ENCODE measurements around the gene PHC1.
"Not testable (repeated sequence)": the region's sequence is repeated elsewhere in the genome, so short reads cannot be mapped to it uniquely, and the experiment has no call there.

PHC1 gene

DNA sequence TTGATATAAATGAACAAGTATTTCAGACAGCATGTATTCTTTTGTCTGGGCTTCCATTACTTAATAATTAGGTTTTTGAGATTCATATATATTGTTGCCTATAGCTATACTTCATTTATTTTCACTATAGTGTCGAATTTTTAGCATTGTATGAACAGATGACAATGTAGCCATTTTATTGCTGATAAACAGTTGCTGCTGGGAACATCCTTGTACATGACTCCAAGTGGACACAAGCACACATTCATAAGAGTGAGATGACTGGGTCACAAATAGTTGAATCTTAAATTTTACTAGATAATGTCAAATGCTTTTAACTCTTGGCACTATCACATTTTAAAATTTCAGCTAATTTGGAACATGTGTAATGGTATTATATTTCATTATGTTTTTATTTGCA, 19.3 kb upstream of the PHC1 start:
- H3K4me3 ChIP-seq (ENCODE audit: low read depth, low read length) = no peak overlapping the region
- TF ChIP-seq, protein P1, sequence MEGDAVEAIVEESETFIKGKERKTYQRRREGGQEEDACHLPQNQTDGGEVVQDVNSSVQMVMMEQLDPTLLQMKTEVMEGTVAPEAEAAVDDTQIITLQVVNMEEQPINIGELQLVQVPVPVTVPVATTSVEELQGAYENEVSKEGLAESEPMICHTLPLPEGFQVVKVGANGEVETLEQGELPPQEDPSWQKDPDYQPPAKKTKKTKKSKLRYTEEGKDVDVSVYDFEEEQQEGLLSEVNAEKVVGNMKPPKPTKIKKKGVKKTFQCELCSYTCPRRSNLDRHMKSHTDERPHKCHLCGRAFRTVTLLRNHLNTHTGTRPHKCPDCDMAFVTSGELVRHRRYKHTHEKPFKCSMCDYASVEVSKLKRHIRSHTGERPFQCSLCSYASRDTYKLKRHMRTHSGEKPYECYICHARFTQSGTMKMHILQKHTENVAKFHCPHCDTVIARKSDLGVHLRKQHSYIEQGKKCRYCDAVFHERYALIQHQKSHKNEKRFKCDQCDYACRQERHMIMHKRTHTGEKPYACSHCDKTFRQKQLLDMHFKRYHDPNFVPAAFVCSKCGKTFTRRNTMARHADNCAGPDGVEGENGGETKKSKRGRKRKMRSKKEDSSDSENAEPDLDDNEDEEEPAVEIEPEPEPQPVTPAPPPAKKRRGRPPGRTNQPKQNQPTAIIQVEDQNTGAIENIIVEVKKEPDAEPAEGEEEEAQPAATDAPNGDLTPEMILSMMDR (IDR thresholded peaks at IDR 0.05; ENCODE audit: low read depth, low read length) = no peak

DNA sequence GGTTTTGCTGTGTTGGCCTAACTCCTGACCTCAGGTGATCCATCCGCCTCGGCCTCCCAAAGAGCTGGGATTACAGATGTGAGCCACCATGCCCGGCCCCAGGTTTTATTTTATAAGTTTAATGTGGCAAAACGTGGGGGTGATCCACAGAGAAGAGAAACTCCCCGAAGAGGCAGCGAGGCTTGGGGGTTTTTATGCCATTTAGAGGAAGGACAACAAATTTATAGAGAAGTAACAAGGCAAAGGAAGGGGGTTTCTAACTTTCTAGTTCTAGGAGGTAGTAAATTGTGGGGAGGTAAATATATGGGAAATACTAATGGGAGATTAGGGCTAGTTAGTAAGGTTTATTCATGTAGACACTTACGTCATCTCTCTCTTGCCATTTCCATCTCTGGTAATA, 17.2 kb upstream of the PHC1 start:
- TF ChIP-seq, protein P1 (IDR thresholded peaks at IDR 0.05; ENCODE audit: low read depth, low read length) = no peak
- in situ Hi-C loops (cut with HindIII; ENCODE audit: low sequenced_read_pairs) = no loop called here
- no peak overlapping the region for H3K4me3 ChIP-seq (ENCODE audit: low read depth, low read length)
- DNase-seq (ENCODE audit: low read depth, low spot score) = no peak

More for the DNA sequence above, 19.3 kb upstream of the PHC1 start:
- in situ Hi-C loops (cut with HindIII; ENCODE audit: low sequenced_read_pairs) = no loop called here
- no peak for DNase-seq (ENCODE audit: low read depth, low spot score)

DNA sequence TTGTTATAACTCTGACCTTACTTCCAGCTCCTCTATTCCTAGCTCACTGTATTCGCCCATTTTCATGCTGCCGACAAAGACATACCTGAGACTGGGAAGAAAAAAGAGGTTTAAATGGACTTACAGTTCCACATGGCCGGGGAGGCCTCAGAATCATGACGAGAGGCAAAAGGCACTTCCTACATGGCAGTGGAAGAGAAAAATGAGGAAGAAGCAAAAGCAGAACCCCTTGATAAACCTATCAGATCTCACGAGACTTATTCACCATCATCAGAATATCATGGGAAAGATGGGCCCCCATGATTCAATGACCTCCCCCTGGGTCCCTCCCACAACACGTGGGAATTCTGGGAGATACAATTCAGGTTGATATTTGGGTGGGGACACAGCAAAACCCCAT, 14.5 kb upstream of the PHC1 start:
- in situ Hi-C loops (cut with HindIII; ENCODE audit: low sequenced_read_pairs) = no loop called here
- TF ChIP-seq, protein P1 (IDR thresholded peaks at IDR 0.05; ENCODE audit: low read depth, low read length) = no peak
- no peak overlapping the region for H3K4me3 ChIP-seq (ENCODE audit: low read depth, low read length)
- DNase-seq (ENCODE audit: low read depth, low spot score) = no peak

GRCh38 chr12:8902703-8903102, 11.6 kb upstream of the PHC1 start:
- in situ Hi-C loops (cut with HindIII; ENCODE audit: low sequenced_read_pairs); H3K4me3 ChIP-seq (ENCODE audit: low read depth, low read length); DNase-seq (ENCODE audit: low read depth, low spot score): not testable (repeated sequence)

DNA sequence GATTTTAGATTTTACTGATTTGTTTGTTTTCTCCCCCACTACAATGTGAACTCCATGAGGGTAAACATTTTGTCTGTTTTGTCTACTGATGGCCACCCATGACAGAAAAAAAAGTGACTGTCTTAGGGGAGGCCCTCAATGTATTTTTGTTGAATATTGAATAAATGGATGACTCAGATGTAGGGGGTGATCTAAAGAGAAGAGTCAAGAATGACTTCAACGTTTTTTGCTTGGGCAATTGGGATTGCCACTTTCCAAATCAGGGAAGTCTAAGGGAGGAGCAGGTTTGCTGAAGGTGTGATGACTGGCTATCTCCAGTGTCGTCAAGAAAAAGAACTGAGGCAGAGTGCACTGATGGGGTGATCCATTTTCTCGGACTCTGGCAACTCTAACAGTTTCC, 10.7 kb upstream of the PHC1 start:
- TF ChIP-seq, protein P1 (IDR thresholded peaks at IDR 0.05; ENCODE audit: low read depth, low read length) = no peak

DNA sequence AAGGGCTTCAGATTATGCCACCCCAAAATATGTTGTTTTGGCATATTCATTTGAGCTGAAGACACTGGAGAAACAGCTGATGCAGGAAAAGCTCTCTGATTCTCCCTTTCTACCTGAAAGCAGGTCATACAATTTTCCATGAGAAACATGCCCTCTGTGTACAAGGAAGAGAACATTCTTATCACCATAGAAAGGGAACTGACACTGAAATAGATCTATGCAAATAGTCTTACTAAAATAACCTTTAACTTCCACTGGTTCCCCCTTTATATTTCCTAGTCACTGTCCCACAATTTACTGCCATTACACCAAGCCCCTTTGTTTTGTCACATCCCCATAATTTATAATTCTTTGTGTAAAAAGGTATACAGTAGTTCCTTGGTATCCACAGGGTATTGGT, 9.6 kb upstream of the PHC1 start:
- TF ChIP-seq, protein P1 (IDR thresholded peaks at IDR 0.05; ENCODE audit: low read depth, low read length) = no peak
- H3K4me3 ChIP-seq (ENCODE audit: low read depth, low read length) = no peak overlapping the region
- in situ Hi-C loops (cut with HindIII; ENCODE audit: low sequenced_read_pairs) = no loop called here
- no peak for DNase-seq (ENCODE audit: low read depth, low spot score)

More for the DNA sequence above, 10.7 kb upstream of the PHC1 start:
- no peak for DNase-seq (ENCODE audit: low read depth, low spot score)
- in situ Hi-C loops (cut with HindIII; ENCODE audit: low sequenced_read_pairs) = no loop called here
- no peak overlapping the region for H3K4me3 ChIP-seq (ENCODE audit: low read depth, low read length)

DNA sequence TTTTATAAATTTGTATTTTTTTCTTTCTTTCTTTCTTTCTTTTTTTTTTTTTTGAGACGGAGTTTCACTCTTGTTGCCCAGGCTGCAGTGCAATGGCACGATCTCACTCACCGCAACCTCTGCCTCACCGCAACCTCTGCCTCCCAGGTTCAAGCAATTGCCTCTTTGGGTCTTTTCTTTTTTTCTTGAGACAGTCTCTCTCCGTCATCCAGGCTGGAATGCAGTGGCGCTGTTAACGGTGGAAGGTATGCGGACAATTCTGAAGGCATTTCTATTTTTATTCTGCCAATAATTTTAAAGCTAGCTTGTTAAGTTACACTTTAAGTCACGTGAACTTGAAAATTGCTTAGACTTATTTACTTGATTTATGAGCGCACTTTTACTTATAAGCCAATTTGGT, 8.8 kb upstream of the PHC1 start:
- H3K4me3 ChIP-seq (ENCODE audit: low read depth, low read length) = no peak overlapping the region
- DNase-seq (ENCODE audit: low read depth, low spot score) = no peak
- in situ Hi-C loops (cut with HindIII; ENCODE audit: low sequenced_read_pairs) = no loop called here
- TF ChIP-seq, protein P1 (IDR thresholded peaks at IDR 0.05; ENCODE audit: low read depth, low read length) = no peak
